Effector CD4-positive, alpha-beta T cell (primary cell): Measurements from ENCODE around the gene CERS6.
"Not testable (repeated sequence)": the region's sequence is repeated elsewhere in the genome, so short reads cannot be mapped to it uniquely, and the experiment has no call there.

Experiments
- DNase-seq: peaks from one replicate; pipeline ENCODE4 v3.0.0-alpha.2; 2020

The CERS6 gene

GRCh38 chr2:168787782-168788376 lies 331.8 kb downstream of the CERS6 start:
- DNase-seq = no peak

- no peak for DNase-seq
Observed at GRCh38 chr2:168789776-168790175, 333.7 kb downstream of the CERS6 start.

GRCh38 chr2:168790226-168790902 lies 334.3 kb downstream of the CERS6 start:
- DNase-seq = no peak

GRCh38 chr2:168791140-168791539 lies 335.1 kb downstream of the CERS6 start:
- not testable (repeated sequence) for DNase-seq

GRCh38 chr2:168793596-168793995 lies 337.5 kb downstream of the CERS6 start:
- DNase-seq = no peak

- no peak for DNase-seq
Observed at GRCh38 chr2:168794968-168795367, 338.9 kb downstream of the CERS6 start.

GRCh38 chr2:168796090-168796577 lies 340.1 kb downstream of the CERS6 start:
- no peak for DNase-seq

GRCh38 chr2:168796583-168797285 lies 340.7 kb downstream of the CERS6 start:
- no peak for DNase-seq

- no peak for DNase-seq
Observed at GRCh38 chr2:168797286-168797655, 341.2 kb downstream of the CERS6 start.

- no peak for DNase-seq
Observed at GRCh38 chr2:168798076-168798887, 342.2 kb downstream of the CERS6 start.

GRCh38 chr2:168798888-168799410 lies 342.9 kb downstream of the CERS6 start:
- no peak for DNase-seq

- no peak for DNase-seq
Observed at GRCh38 chr2:168801471-168801870, 345.4 kb downstream of the CERS6 start.

GRCh38 chr2:168801961-168802858 lies 346.1 kb downstream of the CERS6 start, which contains the start of gene NOSTRIN:
TSS of gene NOSTRIN (plus strand) at chr2:168802637. CDS start at chr2:168802647, 10 bp downstream.
- DNase-seq = no peak

GRCh38 chr2:168802859-168803725 lies 347.0 kb downstream of the CERS6 start:
- no peak for DNase-seq

GRCh38 chr2:168804214-168804613 lies 348.1 kb downstream of the CERS6 start:
- DNase-seq = no peak

- no peak for DNase-seq
Observed at GRCh38 chr2:168805615-168806014, 349.5 kb downstream of the CERS6 start.

GRCh38 chr2:168809537-168809936 lies 353.5 kb downstream of the CERS6 start:
- no peak for DNase-seq

- no peak for DNase-seq
Observed at GRCh38 chr2:168810235-168810634, 354.2 kb downstream of the CERS6 start.

GRCh38 chr2:168811696-168812095 lies 355.6 kb downstream of the CERS6 start:
- DNase-seq = no peak

GRCh38 chr2:168814046-168814445 lies 358.0 kb downstream of the CERS6 start:
- no peak for DNase-seq
